Liver (tissue), 9 donors: ENCODE results near the gene MKKS. TPM values are rescaled to one million over a fixed set of nuclear protein-coding genes. Genes with fewer than 3 reads are reported as not detected.

Experiments
- DNase-seq: peaks from one replicate; pipeline ENCODE4 v3.0.0-alpha.2; 2017; ENCODE audit warnings: low spot score
- H3K27ac ChIP-seq, 2 donors: one replicate each; pipeline ENCODE4 v1.7.0; 2013; ENCODE audit warnings: inconsistent platforms in 2 of 2, low read length in 2 of 2, control low read depth in 1 of 2, low read depth in 1 of 2, mild to moderate bottlenecking in 1 of 2
- H3K27me3 ChIP-seq, 4 donors: one replicate each; pipeline versions ENCODE4 v1.6.1 to v1.7.0; 2013; ENCODE audit warnings: low read length in 3 of 4, inconsistent platforms in 1 of 4, mild to moderate bottlenecking in 1 of 4, moderate library complexity in 1 of 4; ENCODE audit not compliant: control insufficient read depth in 4 of 4, insufficient read depth in 4 of 4
- H3K36me3 ChIP-seq, 4 donors: one replicate each; pipeline versions ENCODE4 v1.6.1 to v1.7.0; 2013; ENCODE audit warnings: low read length in 3 of 4, mild to moderate bottlenecking in 3 of 4, low read depth in 1 of 4, moderate library complexity in 1 of 4; ENCODE audit not compliant: control insufficient read depth in 4 of 4, insufficient read depth in 3 of 4
- H3K4me1 ChIP-seq, 4 donors: one replicate each; pipeline versions ENCODE4 v1.6.1 to v1.7.0; 2013; ENCODE audit warnings: low read length in 3 of 4, mild to moderate bottlenecking in 3 of 4, moderate library complexity in 1 of 4; ENCODE audit not compliant: control insufficient read depth in 4 of 4, insufficient read depth in 4 of 4
- H3K4me3 ChIP-seq, 3 donors: one replicate each; pipeline versions ENCODE4 v1.6.1 to v1.7.0; 2013; ENCODE audit warnings: low read length in 3 of 3, control low read depth in 1 of 3, low read depth in 1 of 3, mild to moderate bottlenecking in 1 of 3
- H3K9ac ChIP-seq, 2 donors: one replicate each; pipeline ENCODE4 v1.7.0; 2013; ENCODE audit warnings: low read length in 2 of 2, mild to moderate bottlenecking in 2 of 2, moderate library complexity in 2 of 2, control low read depth in 1 of 2, low read depth in 1 of 2
- H3K9me3 ChIP-seq, 4 donors: one replicate each; pipeline versions ENCODE4 v1.6.1 to v1.7.0; 2013; ENCODE audit warnings: low read length in 3 of 4; ENCODE audit not compliant: control insufficient read depth in 4 of 4
- EGR1 ChIP-seq, 2 donors: IDR thresholded peaks; 2 replicates each; pipeline ENCODE4 v1.6.1; 2016 to 2018; ENCODE audit warnings: antibody characterized with exemption in 2 of 2, low read depth in 2 of 2
- FOXA1 ChIP-seq: IDR thresholded peaks from 2 replicates; pipeline ENCODE4 v1.6.1; 2016; ENCODE audit warnings: antibody characterized with exemption
- FOXA2 ChIP-seq: IDR thresholded peaks from 2 replicates; pipeline ENCODE4 v1.6.1; 2016; ENCODE audit warnings: antibody characterized with exemption
- GABPA ChIP-seq, 2 donors: IDR thresholded peaks in 1 of 2; conservative IDR thresholded peaks in 1 of 2; 2 replicates each; pipeline ENCODE4 v1.6.1; 2016; ENCODE audit warnings: antibody characterized with exemption in 2 of 2, mild to moderate bottlenecking in 1 of 2, moderate library complexity in 1 of 2
- HNF4A ChIP-seq, 2 donors: conservative IDR thresholded peaks; 2 replicates each; pipeline ENCODE4 v1.6.1; 2016; ENCODE audit warnings: antibody characterized with exemption in 2 of 2, mild to moderate bottlenecking in 2 of 2
- HNF4G ChIP-seq: IDR thresholded peaks from 2 replicates; pipeline ENCODE4 v1.6.1; 2016; ENCODE audit warnings: antibody characterized with exemption
- JUND ChIP-seq, 2 donors: IDR thresholded peaks; 2 replicates each; pipeline ENCODE4 v1.6.1; 2016; ENCODE audit warnings: antibody characterized with exemption in 2 of 2
- NR2F2 ChIP-seq: IDR thresholded peaks from 2 replicates; pipeline ENCODE4 v1.6.1; 2016; ENCODE audit warnings: antibody characterized with exemption
- RAD21 ChIP-seq, 2 donors: IDR thresholded peaks; 2 replicates each; pipeline ENCODE4 v1.6.1; 2016; ENCODE audit warnings: antibody characterized with exemption in 2 of 2, mild to moderate bottlenecking in 2 of 2
- RXRA ChIP-seq, 2 donors: IDR thresholded peaks; 2 replicates each; pipeline ENCODE4 v1.6.1; 2017 to 2018; ENCODE audit warnings: antibody characterized with exemption in 2 of 2, mild to moderate bottlenecking in 1 of 2
- SP1 ChIP-seq: IDR thresholded peaks from 2 replicates; pipeline ENCODE4 v1.6.1; 2018; ENCODE audit warnings: antibody characterized with exemption, mild to moderate bottlenecking
- TAF1 ChIP-seq: conservative IDR thresholded peaks from 2 replicates; pipeline ENCODE4 v1.6.1; 2016; ENCODE audit warnings: antibody characterized with exemption, mild to moderate bottlenecking
- YY1 ChIP-seq: IDR thresholded peaks from 2 replicates; pipeline ENCODE4 v1.6.1; 2016; ENCODE audit warnings: antibody characterized with exemption, mild to moderate bottlenecking
- WGBS: extraction: QIAGEN DNeasy Blood & Tissue Kit; methylation state at CpG from one replicate; pipeline ENCODE4 v1.1.7; 2013; 5-methylcytosine and 5-hydroxymethylcytosine counted together
- polyA plus RNA-seq, 2 donors: library from polyadenylated mRNA; stranded (reverse) in 1 of 2; unstranded in 1 of 2; fragments of 200-250 nt in 1 of 2; fragments of >200 nt in 1 of 2; fragmentation: Nextera tagmentation in 1 of 2; extraction: Ambion mirVana in 1 of 2; gene quantifications; one replicate each; pipeline versions ENCODE4 v1.2.1 to v1.2.3, GENCODE V29; 2013 to 2015
- total RNA-seq, 2 donors: library from RNA; depleted of rRNA; stranded (reverse); fragments of >200 nt; gene quantifications; one replicate each; pipeline ENCODE4 v1.2.3, GENCODE V29; 2014
- TF ChIP-seq, protein P1 (sequence below): IDR thresholded peaks from 2 replicates; pipeline ENCODE4 v1.6.1; 2016; ENCODE audit warnings: antibody characterized with exemption
- TF ChIP-seq, protein P2 (sequence below): fragments of 150-350 bp; IDR thresholded peaks from 2 replicates; pipeline ENCODE4 v1.5.1; 2017; ENCODE audit warnings: improper control_type of control experiment, low read depth, low read length; ENCODE audit not compliant: missing input control
- TF ChIP-seq, protein P3 (sequence below): IDR thresholded peaks from 2 replicates; pipeline ENCODE4 v1.6.1; 2016; ENCODE audit warnings: antibody characterized with exemption
- TF ChIP-seq, protein P4 (sequence below): IDR thresholded peaks from 2 replicates; pipeline ENCODE4 v1.6.1; 2016; ENCODE audit warnings: antibody characterized with exemption, mild to moderate bottlenecking
- TF ChIP-seq, protein P5 (sequence below): IDR thresholded peaks from 2 replicates; pipeline ENCODE4 v1.6.1; 2016; ENCODE audit warnings: antibody characterized with exemption
- donor health status: healthy.
- donor health status: healthy.
- donor health status: healthy.
- donor health status: healthy.
- donor health status: healthy.

The MKKS gene
- total and polyA plus RNA-seq, 4 donors = 8.3 to 19.1 (median 14.7) TPM

DNA sequence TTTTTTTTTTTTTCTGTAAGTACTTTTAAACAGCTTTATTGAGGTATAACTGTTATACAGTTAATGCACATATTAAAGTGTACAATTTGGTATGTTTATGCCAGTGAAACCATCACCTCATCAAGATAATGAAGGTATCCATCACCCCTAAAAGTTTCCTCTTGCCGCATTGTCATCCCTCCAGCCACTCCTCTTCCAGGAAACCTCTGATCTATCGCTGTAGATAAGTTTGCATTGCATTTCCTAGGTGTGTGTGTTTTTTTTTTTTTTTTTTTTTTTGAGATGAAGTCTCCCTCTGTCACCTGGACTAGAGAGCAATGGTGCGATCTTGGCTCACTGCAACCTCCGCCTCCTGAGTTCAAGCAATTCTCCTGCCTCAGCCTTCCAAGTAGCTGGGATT lies 4.2 kb upstream of the MKKS start:
- DNase-seq = no peak
- 73% methylated on average over 4 of the region's 4 CpGs for WGBS

DNA sequence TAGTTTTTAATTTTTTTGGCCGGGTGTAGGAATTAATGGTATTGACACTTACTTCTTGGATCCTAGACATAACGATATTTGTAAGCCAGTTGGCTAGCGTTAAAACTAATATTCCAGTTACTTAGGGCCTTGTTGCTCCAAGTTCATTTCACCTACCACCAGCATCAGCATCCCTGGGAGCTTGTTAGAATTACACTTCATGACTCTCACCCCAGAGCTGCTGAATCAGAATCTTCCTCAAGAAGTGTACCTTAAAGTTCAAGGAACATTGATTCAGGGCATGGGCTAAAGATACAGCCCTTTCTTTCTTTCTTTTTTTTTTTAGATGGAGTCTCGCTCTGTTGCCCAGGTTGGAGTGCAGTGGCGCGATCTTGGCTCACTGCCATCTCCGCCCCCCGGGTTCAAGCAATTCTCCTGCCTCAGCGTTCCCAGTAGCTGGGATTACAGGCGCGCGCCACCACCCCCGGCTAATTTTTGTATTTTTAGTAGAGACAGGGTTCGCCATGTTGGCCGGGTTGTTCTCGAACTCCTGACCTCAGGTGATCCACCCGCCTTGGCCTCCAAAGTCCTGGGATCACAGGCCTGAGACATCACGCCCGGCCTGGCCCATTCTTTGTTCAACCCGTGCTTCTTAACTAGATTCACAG lies 2.2 kb upstream of the MKKS start:
- no peak overlapping the region for H3K27ac ChIP-seq
- no peak for DNase-seq
- H3K9ac ChIP-seq = no peak overlapping the region
- H3K36me3 ChIP-seq = no peaks in the 10 kb centered on the region
- no peak overlapping the region for H3K4me3 ChIP-seq
- H3K27me3 ChIP-seq = no peaks in the 10 kb centered on the region
- WGBS = 97% methylated on average over 20 of the region's 20 CpGs
- no peaks in the 10 kb centered on the region for H3K9me3 ChIP-seq
- H3K4me1 ChIP-seq = peaks cover 1 to 25% (median 16%) of the 10 kb centered on the region in 4 donors
- TF ChIP-seq, protein P1, sequence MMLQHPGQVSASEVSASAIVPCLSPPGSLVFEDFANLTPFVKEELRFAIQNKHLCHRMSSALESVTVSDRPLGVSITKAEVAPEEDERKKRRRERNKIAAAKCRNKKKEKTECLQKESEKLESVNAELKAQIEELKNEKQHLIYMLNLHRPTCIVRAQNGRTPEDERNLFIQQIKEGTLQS = no peak
- TF ChIP-seq, protein P2, sequence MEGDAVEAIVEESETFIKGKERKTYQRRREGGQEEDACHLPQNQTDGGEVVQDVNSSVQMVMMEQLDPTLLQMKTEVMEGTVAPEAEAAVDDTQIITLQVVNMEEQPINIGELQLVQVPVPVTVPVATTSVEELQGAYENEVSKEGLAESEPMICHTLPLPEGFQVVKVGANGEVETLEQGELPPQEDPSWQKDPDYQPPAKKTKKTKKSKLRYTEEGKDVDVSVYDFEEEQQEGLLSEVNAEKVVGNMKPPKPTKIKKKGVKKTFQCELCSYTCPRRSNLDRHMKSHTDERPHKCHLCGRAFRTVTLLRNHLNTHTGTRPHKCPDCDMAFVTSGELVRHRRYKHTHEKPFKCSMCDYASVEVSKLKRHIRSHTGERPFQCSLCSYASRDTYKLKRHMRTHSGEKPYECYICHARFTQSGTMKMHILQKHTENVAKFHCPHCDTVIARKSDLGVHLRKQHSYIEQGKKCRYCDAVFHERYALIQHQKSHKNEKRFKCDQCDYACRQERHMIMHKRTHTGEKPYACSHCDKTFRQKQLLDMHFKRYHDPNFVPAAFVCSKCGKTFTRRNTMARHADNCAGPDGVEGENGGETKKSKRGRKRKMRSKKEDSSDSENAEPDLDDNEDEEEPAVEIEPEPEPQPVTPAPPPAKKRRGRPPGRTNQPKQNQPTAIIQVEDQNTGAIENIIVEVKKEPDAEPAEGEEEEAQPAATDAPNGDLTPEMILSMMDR = no peak
- TF ChIP-seq TAF1 = no peak
- no peak for TF ChIP-seq EGR1 (IDR thresholded peaks at IDR 0.05; ENCODE audit: low read depth in 2 of 2)
- TF ChIP-seq GABPA (IDR thresholded peaks at IDR 0.05 in 1 of 2, conservative IDR thresholded peaks at IDR 0.05 in 1 of 2) = no peak
- TF ChIP-seq FOXA1 = no peak
- no peak for TF ChIP-seq RAD21 (IDR thresholded peaks at IDR 0.05)
- TF ChIP-seq NR2F2 = no peak
- no peak for TF ChIP-seq JUND (IDR thresholded peaks at IDR 0.05)
- TF ChIP-seq, protein P3, sequence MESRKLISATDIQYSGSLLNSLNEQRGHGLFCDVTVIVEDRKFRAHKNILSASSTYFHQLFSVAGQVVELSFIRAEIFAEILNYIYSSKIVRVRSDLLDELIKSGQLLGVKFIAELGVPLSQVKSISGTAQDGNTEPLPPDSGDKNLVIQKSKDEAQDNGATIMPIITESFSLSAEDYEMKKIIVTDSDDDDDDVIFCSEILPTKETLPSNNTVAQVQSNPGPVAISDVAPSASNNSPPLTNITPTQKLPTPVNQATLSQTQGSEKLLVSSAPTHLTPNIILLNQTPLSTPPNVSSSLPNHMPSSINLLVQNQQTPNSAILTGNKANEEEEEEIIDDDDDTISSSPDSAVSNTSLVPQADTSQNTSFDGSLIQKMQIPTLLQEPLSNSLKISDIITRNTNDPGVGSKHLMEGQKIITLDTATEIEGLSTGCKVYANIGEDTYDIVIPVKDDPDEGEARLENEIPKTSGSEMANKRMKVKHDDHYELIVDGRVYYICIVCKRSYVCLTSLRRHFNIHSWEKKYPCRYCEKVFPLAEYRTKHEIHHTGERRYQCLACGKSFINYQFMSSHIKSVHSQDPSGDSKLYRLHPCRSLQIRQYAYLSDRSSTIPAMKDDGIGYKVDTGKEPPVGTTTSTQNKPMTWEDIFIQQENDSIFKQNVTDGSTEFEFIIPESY = no peak
- TF ChIP-seq, protein P4, sequence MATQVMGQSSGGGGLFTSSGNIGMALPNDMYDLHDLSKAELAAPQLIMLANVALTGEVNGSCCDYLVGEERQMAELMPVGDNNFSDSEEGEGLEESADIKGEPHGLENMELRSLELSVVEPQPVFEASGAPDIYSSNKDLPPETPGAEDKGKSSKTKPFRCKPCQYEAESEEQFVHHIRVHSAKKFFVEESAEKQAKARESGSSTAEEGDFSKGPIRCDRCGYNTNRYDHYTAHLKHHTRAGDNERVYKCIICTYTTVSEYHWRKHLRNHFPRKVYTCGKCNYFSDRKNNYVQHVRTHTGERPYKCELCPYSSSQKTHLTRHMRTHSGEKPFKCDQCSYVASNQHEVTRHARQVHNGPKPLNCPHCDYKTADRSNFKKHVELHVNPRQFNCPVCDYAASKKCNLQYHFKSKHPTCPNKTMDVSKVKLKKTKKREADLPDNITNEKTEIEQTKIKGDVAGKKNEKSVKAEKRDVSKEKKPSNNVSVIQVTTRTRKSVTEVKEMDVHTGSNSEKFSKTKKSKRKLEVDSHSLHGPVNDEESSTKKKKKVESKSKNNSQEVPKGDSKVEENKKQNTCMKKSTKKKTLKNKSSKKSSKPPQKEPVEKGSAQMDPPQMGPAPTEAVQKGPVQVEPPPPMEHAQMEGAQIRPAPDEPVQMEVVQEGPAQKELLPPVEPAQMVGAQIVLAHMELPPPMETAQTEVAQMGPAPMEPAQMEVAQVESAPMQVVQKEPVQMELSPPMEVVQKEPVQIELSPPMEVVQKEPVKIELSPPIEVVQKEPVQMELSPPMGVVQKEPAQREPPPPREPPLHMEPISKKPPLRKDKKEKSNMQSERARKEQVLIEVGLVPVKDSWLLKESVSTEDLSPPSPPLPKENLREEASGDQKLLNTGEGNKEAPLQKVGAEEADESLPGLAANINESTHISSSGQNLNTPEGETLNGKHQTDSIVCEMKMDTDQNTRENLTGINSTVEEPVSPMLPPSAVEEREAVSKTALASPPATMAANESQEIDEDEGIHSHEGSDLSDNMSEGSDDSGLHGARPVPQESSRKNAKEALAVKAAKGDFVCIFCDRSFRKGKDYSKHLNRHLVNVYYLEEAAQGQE = no peak
- no peak for TF ChIP-seq RXRA (IDR thresholded peaks at IDR 0.05)
- TF ChIP-seq, protein P5, sequence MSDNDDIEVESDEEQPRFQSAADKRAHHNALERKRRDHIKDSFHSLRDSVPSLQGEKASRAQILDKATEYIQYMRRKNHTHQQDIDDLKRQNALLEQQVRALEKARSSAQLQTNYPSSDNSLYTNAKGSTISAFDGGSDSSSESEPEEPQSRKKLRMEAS = no peak
- TF ChIP-seq FOXA2 = no peak
- no peak for TF ChIP-seq HNF4G
- no peak for TF ChIP-seq SP1
- no peak for TF ChIP-seq HNF4A (conservative IDR thresholded peaks at IDR 0.05)
- no peak for TF ChIP-seq YY1

More for the DNA sequence above, 4.2 kb upstream of the MKKS start:
- H3K27ac ChIP-seq = no peak overlapping the region
- TF ChIP-seq JUND (IDR thresholded peaks at IDR 0.05) (no peak), RAD21 (IDR thresholded peaks at IDR 0.05) (no peak), GABPA (IDR thresholded peaks at IDR 0.05 in 1 of 2, conservative IDR thresholded peaks at IDR 0.05 in 1 of 2) (no peak), FOXA2 (no peak), NR2F2 (no peak), FOXA1 (no peak), HNF4A (conservative IDR thresholded peaks at IDR 0.05) (no peak), YY1 (no peak), RXRA (IDR thresholded peaks at IDR 0.05) (no peak)
- TF ChIP-seq, protein P2 = no peak
- H3K9ac ChIP-seq = no peak overlapping the region
- peaks cover 1 to 12% (median 8%) of the 10 kb centered on the region in 4 donors for H3K4me1 ChIP-seq
- H3K4me3 ChIP-seq = no peak overlapping the region
- H3K9me3 ChIP-seq = no peaks in the 10 kb centered on the region
- H3K36me3 ChIP-seq = no peaks in the 10 kb centered on the region
- no peaks in the 10 kb centered on the region for H3K27me3 ChIP-seq
